Stimulated activated CD4-positive, alpha-beta T cell treated with anti-CD3 and anti-CD28 coated beads, Interleukin-12 subunit alpha, Interleukin-12 subunit beta, amount 100 ng/mL, for 48 hours (primary cell): ENCODE data around the gene PCSK5.
"Not testable (repeated sequence)": the region's sequence is repeated elsewhere in the genome, so short reads cannot be mapped to it uniquely, and the experiment has no call there.

Source experiments
- DNase-seq, 3 donors: peaks; one replicate each; pipeline ENCODE4 v3.0.0-alpha.2; 2020; ENCODE audit warnings: low read depth in 2 of 3, low spot score in 1 of 3

PCSK5 gene

DNA sequence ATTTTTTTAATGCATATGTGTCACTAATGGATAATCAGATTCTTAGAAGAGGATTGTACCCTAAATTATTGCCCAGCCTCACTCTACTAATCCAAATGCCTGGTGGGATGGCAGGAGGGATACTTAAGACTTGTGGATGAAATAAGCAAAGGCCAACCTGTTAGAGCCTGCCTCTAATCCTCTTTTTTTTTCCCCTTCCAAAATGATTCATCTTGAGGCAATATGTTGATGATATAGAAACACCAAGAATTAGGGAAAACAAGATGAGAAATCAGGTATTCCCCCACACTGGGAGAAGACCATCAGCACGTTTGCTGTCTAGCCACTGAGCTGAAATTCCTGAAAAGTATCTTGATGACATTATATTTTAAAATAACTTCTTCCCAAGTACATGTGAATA, 451.7 kb downstream of the PCSK5 start:
- no peak for DNase-seq

DNA sequence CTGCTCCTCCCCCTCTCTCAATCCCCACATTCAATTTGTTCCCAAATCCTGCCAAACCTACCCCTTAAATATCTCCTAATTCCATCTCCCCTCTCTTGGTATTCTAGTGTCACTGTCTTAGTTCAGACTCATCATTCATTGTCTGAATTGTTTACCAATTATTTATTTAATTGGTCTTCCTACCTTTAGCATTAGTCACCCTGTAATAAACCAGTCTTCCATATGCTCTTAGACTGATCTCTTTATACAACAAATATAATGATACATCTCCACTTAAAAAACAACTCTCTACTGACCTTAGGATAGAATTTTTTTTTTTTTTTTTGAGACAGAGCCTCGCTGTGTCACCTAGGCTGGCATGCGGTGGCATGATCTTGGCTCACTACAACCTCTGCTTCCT, 452.4 kb downstream of the PCSK5 start:
- no peak for DNase-seq

DNA sequence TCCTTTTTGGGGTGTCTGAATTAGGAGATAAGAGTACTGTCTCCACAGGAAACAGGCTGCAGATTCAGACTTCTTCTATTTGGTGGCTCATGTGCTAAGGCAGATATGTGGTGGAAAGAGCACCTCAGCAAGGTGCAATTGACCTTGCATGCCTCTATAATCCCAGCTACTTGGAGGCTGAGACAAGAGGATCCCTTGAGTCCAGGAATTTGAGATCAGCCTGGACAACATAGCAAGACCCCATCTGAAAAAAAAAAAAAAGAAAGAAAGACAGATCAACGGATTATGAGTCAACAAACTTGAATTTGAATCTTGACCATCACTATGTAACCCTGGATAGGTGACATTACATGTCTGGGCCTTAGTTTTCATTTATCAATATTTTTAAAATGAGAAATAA, 459.4 kb downstream of the PCSK5 start:
- no peak for DNase-seq

DNA sequence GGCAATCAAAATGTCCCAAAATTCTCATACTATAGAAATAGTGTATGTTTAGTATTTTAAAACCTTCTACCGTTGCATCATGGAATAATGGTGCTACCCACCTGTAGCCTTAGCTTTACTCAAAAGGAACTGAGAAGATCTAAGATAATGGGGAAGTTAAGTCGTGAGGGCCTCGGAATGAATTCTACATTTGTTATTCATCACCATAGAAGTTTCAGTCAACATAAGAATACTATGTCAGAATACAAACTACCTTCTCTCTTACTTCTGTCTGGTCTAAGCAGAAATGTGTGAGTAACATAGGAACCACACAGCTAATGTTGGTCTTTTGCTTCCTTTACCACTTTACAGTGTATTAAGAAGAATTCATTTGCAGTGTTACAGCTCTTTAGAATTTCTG, 460.5 kb downstream of the PCSK5 start:
- no peak for DNase-seq

DNA sequence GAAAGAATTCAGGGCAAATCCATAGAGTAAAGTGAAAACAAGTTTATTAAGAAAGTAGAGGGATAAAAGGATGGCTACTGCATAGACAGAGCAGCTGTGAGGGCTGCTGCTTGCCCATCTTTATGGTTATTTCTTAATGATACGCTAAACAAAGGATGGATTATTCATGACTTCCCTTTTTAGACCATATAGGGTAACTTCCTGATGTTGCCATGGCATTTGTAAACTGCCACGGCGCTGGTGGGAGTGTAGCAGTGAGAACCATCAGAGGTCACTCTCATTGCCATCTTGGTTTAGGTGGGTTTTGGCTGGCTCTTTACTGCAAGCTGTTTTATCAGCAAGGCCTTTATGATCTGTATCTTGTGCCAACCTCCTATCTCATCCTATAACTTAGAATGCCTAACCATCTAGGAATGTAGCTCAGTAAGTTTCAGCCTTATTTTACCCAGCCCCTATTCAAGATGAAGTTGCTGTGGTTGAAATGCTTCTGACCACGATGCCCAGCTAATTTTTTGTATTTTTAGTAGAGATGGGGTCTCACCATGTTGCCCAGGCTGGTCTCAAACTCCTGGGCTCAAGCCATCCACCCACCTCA, 461.6 kb downstream of the PCSK5 start:
- no peak for DNase-seq

DNA sequence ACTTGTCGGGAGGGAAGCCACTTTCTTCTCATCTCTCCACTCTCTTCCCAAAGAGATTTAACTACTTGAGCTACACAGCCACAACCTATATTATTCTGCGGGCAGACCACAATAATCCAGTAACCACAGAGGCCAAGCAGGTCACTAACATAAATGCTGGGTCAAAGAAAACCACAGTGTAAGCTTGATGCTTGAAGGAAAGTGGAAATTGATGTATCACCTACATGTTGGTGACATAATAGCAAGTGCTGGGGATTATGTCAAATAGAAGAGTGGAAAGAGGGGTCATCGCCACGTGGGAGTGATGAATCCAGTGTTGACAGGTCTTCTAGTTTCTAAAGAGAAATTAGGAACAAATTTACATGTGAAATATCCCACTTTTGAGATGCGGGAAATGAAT, 462.8 kb downstream of the PCSK5 start:
- no peak for DNase-seq

DNA sequence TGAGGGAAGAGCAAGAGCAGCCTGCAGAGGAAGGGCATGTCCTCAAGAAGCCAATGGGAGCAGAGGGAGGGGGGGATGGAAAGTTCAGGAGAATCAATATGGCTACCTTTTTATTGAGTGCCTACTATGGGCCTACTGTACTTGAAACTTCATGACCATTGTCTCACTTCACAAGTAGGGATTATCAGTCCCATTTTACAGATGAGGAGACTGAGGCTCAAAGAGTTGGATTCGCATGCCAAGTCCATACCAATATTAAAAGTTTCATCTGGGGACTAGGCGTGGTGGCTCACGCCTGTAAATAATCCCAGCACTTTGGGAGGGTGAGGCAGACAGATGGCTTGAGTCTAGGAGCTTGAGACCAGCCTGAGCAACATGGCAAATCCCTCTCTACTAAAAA, 463.7 kb downstream of the PCSK5 start:
- no peak for DNase-seq

DNA sequence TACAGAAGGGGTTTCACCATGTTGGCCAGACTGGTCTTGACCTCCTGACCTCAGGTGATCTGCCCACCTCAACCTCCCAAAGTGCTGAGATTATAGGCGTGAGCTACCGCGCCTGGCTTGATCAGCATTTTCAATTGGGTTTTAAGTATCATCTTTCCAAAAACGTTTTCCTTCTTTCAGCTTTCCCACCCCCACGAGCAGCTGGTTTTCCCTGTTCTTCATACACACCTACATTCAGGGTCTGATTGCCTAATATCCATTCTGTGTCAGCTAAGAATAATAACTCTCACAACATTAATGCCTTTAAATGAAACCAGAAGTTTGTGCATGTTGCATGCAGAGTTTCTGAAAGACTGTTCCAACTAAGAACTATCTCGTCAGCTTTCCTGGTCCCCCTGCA, 465.4 kb downstream of the PCSK5 start:
- DNase-seq = no peak

DNA sequence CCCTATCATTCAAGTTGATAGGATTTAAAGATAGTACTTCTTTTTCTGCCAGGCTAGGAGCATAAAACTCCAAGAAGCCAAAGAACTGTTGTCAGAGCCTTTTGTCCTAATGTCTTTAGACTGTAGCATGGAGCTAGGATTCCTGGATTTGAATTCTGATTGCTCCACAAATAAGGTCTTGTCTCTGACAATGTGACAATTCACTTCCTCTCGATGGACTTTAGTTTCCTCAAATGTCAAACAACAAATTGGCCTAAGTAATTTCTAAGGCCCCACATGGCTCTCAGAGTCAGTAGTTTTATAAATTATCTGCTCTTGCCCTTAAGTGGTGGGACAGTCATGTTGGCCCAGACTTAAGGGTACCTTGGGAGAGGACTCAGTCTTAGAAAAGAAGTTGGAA, 467.1 kb downstream of the PCSK5 start:
- DNase-seq = no peak

DNA sequence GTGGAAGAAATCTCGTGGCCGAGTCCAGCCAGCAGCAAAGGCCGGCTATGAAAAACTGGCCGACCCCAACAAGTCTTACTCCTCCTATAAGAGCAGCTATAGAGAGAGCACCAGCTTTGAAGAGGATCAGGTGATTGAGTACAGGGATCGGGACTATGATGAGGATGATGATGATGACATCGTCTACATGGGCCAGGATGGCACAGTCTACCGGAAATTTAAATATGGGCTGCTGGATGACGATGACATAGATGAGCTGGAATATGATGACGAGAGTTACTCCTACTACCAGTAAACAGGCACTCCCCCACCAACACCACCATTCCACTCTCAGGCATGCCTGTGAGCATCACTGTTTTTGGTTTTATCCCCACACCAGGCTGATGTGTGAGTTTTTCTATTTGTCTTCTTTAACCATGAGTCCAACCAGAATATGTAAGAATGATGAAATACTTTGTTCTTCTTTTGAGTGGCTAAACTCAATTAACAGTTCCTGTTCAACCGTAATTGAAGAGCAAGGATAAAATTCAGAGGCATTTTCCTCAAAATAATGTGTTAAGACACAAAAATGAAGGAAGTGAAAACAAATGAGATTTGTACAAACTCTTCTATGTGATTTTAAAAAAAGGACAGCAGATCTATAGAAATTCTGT, 468.3 kb downstream of the PCSK5 start:
- no peak for DNase-seq

DNA sequence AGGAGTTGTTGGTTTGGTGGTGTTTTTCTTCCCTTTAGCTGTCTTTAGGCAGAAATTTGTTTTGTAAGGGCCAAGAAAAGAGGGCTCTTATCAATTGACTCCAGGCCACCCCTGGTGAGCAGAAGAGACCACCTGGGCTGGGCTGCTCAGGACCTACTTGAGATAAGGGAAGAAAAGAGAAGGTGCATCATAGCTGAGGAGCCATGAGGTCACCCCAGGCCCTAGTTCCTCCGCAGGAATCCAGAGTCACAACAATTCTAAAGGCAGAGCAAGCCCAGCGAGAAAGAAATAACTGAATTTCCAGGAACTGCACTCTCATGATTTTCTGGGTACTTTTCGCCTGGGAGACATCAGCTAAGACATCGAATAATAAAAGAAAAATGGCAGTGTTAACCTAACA, 468.9 kb downstream of the PCSK5 start:
- DNase-seq = no peak

DNA sequence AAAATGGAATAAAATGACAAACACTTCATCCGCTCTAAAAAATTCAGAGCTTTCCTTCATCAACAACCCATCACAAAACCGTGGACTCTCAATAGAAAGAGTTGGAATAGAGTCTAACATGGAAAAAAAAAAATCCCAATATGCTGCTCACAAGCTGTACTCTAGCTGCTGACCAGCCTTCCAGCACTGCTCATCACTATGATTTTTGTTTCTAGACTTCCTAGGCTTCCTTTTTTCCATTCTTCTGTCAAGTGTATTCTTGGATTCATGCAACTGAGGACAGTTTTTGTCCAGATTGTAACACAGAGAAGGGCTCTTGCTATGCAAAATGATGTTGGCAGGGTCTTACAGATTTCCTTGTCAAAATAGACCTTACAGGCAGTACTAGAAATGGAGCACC, 469.3 kb downstream of the PCSK5 start:
- DNase-seq = no peak

DNA sequence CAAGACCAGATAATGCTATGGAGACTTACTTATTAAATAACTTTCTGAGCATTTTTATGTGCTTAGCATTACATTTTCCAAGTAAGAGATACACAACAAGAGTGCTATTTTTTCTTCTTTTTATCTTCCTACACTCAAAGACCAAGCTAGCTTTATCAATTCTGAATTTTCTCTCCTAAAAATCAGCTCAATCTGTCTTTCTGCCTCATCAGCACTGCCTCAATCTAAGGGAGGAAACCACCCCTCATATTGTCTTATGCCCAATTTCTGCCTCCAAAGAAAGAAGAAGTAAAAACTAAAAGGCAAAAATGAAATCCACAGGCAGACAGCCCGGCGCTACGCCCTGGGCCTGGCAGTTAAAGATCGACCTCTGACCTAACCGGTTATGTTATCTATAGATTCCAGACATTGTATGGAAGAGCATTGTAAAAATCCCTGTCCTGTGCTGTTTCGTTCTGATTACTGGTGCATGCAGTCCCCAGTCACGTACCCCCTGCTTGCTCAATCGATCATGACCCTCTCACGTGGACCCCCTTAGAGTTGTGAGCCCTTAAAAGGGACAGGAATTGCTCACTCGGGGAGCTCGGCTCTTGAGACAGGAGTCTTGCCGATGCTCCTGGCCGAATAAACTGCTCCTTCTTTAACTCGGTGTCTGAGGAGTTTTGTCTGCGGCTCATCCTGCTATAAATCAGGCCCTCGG, 472.0 kb downstream of the PCSK5 start:
- DNase-seq = not testable (repeated sequence)

DNA sequence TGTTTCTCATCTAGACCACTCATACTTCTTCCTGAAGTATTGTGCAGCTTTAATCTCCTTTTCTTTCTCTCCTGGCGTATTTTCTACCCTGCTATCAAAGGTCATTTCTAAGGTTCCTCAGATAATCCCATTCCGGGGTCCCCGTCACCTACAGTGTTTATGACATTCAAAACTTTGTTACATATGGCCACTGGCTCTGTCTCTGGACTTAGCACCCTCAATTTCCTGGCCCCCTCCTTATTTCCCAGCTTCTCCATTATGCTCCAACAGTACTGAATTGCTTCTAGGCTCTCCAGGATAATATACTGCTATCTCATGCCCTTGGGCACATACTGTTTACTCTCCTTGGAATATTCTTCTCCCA, 472.5 kb downstream of the PCSK5 start:
- DNase-seq = no peak

DNA sequence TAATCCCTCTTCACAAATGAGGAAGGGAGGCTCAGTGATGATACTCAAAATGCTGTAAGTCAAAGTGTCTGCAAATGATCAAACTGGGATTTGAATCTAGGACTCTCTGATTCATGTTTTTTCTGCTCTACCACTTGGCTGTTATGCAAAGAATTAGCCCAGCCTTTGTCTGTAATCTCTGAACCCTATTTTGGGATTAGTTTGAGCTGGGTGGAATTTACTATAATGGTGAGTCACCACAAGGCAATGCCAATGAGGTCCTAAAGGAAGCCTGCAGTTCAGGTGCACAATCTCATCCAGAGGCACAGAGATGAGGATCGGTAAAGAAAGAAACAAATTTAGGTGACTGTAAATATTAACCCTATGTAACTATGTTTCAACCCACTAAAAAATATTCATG, 474.6 kb downstream of the PCSK5 start:
- no peak for DNase-seq

DNA sequence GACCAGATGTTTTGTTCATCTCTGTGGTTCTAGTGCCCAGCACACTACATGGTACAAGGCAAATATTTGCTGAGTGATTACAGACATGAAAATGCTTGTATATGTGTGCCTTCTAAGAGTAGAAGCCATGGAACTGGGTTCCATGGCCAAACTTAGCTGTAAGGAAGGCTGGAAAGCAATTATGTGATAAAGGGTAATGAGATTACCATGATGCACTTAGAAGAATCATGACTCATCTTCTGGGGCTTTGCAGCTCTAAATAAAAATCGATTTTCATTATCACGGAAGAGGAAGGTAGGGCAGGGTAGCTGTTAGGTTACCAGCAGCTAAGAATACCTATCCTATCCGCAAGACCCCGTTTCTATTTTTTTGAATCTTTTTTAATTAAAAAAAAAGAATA, 475.8 kb downstream of the PCSK5 start:
- DNase-seq = no peak

DNA sequence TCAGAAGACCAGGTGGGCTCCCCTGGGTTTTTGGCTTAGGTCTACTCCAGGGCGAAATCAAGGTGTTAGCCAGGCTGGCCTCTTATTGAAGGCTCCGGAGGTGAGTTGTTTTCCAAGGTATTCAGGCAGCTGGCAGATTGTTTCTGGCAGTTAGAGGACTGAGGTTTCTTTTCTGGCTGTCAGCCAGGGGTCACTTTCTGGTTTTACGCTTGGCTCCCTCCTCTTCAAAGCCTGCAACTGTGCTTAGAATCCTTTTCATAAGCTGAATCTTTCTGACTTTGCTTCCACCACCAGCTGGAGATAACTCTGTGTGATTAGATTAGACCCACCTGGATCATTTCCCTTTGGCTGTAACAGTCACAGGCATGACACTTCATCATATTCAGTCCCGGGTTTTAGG, 479.1 kb downstream of the PCSK5 start:
- no peak for DNase-seq

DNA sequence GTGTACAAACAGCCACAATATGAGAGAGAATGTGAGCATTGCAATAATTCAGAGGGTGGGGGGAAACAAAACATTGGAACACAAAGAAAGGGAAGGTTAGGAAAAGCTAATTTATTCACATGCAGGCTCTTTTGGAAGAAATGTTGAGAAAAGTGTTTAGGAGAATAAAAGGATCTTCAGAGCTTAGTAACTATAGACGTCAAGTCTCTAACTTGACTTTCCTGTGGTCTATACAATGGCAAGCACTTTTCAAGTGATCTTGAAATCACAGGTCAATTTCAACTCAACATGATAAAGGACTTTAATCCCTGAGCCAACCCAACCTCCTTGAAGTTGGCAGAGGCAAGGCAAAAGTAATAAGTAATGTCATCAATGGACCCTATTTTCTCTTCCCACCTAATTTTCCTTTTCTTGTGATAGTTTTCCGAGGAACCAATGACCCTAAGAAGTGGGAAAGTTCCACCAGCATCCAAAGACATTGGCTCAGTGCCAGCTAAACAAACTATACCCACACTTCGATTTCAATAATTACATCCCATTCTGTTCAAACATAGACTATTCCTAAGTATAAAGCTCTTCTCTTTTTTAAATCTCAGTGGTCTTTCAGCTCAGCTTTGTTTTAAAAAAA, 480.0 kb downstream of the PCSK5 start:
- no peak for DNase-seq

DNA sequence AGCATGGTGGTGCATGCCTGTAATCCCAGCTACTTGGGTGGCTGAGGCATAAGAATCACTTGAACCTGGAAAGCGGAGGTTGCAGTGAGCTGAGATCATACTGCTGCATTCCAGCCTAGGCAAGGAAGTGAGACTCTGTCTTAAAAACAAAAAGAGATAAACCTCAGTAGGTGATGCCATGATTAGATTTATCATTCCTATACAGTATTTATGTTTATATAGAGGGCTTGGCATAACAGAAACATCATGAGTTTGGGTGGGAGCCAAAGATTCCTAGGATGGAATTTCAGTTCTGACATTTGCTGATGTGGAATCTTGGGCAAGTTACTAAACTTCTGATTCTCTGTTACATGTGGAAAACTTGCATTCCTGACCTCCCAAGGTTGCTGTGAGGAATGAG, 481.4 kb downstream of the PCSK5 start:
- DNase-seq = no peak

DNA sequence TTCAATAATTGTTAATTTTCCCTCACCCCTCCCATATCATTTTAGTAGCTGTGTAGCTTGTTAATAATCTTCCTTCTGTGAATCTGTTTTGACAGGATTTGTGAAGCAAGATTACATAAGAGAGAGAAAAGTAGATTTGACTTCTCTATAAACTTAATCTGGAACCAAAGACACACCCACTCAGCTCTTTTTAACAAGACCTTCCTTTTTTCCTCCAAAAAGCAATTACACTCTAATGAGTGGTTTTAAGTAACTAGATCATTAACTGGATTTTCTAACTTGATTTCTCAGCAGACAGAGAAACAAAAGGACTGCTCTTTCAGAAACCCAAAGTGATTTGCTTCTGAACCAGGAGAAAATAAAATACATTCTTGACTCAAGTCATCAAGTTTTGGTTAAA, 481.9 kb downstream of the PCSK5 start:
- no peak for DNase-seq

DNA sequence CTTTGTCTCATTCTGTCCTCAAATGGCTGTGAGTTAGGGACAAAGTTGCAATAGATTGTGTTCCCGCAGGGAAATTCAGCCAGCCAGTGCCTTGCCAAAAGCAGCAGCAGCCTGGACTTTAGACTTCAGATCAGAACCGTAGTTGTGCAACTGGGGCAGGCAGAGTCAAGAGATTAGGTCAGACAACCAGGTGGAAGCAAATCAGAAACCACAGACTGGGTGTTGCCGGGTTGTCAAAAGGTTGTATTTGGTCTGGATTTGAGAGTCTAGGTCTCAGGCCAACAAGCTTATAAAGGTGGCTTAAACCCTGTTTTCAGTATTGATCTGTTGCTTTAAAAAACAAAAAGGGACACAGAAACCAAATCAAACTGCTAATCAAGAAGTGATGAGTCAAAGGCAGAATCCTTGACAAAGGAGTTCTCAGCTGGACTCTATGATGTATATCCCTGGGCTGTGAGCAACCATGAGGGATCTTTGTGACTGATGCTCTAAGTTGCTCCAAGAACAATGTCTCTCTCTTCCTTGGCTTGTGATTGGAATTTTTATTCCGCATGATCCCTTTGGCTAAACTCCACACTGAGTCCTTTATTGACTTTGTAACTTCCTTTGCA, 482.8 kb downstream of the PCSK5 start:
- DNase-seq = no peak
